Keratinocyte (primary cell): ENCODE results near the gene SKAP1. TPM values are rescaled to one million over a fixed set of nuclear protein-coding genes. Genes with fewer than 3 reads are reported as not detected.

Source experiments
- DNase-seq: peaks from one replicate; pipeline ENCODE4 v3.0.0-alpha.2; 2011; ENCODE audit warnings: low read depth, missing footprints, low spot score
- FAIRE-seq: peaks from 2 replicates; lab custom pipeline; 2011; peaks lifted over from hg19 to GRCh38; lab: Jason Lieb, UNC
- H2AFZ ChIP-seq: 2 replicates; pipeline ENCODE4 v1.6.0; 2012; ENCODE audit warnings: low read length, control low read depth, inconsistent platforms; ENCODE audit not compliant: control insufficient read depth
- H3K27ac ChIP-seq: 2 replicates; pipeline ENCODE4 v1.5.1; 2011; ENCODE audit warnings: low read length; ENCODE audit not compliant: control insufficient read depth, insufficient read depth
- H3K27me3 ChIP-seq: 3 replicates; pipeline ENCODE4 v1.6.0; 2011; ENCODE audit warnings: low read length; ENCODE audit not compliant: control insufficient read depth, insufficient read depth; ENCODE audit errors: extremely low read depth
- H3K36me3 ChIP-seq, 2 experiments: 2 replicates in 1 of 2; 3 replicates in 1 of 2; pipeline ENCODE4 v1.5.1; 2011; ENCODE audit warnings: low read length in 2 of 2, mild to moderate bottlenecking in 1 of 2; ENCODE audit not compliant: control insufficient read depth in 2 of 2, insufficient read depth in 2 of 2; ENCODE audit errors: extremely low read depth in 1 of 2
- H3K4me1 ChIP-seq: 3 replicates; pipeline ENCODE4 v1.5.1; 2011; ENCODE audit warnings: low read length; ENCODE audit not compliant: control insufficient read depth, insufficient read depth; ENCODE audit errors: extremely low read depth
- H3K4me2 ChIP-seq: 3 replicates; pipeline ENCODE4 v1.6.0; 2011; ENCODE audit warnings: low read depth, low read length; ENCODE audit not compliant: control insufficient read depth, insufficient read depth; ENCODE audit errors: extremely low read depth
- H3K4me3 ChIP-seq, 3 experiments: fragments of 200-600 bp in 1 of 3; sonication (generic) in 1 of 3; 2 replicates in 2 of 3; 3 replicates in 1 of 3; pipeline ENCODE4 v1.5.1; 2011 to 2016; ENCODE audit warnings: low read length in 3 of 3, mild to moderate bottlenecking in 3 of 3, control low read depth in 2 of 3, inconsistent platforms in 1 of 3, low read depth in 1 of 3, mixed read lengths in 1 of 3, mixed run types in 1 of 3, moderate library complexity in 1 of 3; ENCODE audit not compliant: control insufficient read depth in 2 of 3, insufficient read depth in 2 of 3; ENCODE audit errors: extremely low read depth in 1 of 3
- H3K79me2 ChIP-seq: 2 replicates; pipeline ENCODE4 v1.6.0; 2012; ENCODE audit warnings: low read length; ENCODE audit not compliant: control insufficient read depth, insufficient read depth
- H3K9ac ChIP-seq: 3 replicates; pipeline ENCODE4 v1.6.0; 2011; ENCODE audit warnings: low read length; ENCODE audit not compliant: control insufficient read depth, insufficient read depth; ENCODE audit errors: extremely low read depth
- H3K9me1 ChIP-seq: 3 replicates; pipeline ENCODE4 v1.6.0; 2011; ENCODE audit warnings: low read length; ENCODE audit not compliant: control insufficient read depth, insufficient read depth; ENCODE audit errors: extremely low read depth
- H3K9me3 ChIP-seq: 2 replicates; pipeline ENCODE4 v1.5.1; 2012; ENCODE audit warnings: low read depth, low read length; ENCODE audit not compliant: control insufficient read depth
- H4K20me1 ChIP-seq: 3 replicates; pipeline ENCODE4 v1.6.0; 2011; ENCODE audit warnings: low read length; ENCODE audit not compliant: control insufficient read depth, insufficient read depth; ENCODE audit errors: extremely low read depth
- EZH2 ChIP-seq: IDR thresholded peaks from one replicate; pipeline ENCODE4 v1.6.1; 2012; ENCODE audit warnings: inconsistent platforms, mild to moderate bottlenecking, low read length, moderate library complexity
- dilution Hi-C: fragments of 300-500 bp; cut with MboI; formaldehyde crosslinking; loops from one replicate; pipeline ENCODE4 v1.7.0; 2020; ENCODE audit warnings: low sequenced_read_pairs; ENCODE audit not compliant: extremely low pct_ligation_motif_present
- polyA plus RNA-seq, 5 experiments: library from polyadenylated mRNA; depleted of rRNA in 3 of 5; stranded (reverse) in 3 of 5; stranded (forward) in 1 of 5; unstranded in 1 of 5; fragments of >200 nt; gene quantifications; 1 replicate in 1 of 5; 2 replicates in 3 of 5; 3 replicates in 1 of 5; pipeline versions ENCODE4 v1.2.1 to v1.2.3, GENCODE V29; 2011 to 2012; ENCODE audit warnings: missing spikeins in 2 of 5, low read depth in 1 of 5, low replicate concordance in 1 of 5
- TF ChIP-seq, protein P1 (sequence below), 3 experiments: IDR thresholded peaks in 1 of 3; conservative IDR thresholded peaks in 1 of 3; optimal IDR thresholded peaks in 1 of 3; 2 replicates in 2 of 3; 3 replicates in 1 of 3; pipeline versions ENCODE3 to v1.5.1; 2011; ENCODE audit warnings: low read length in 3 of 3, mild to moderate bottlenecking in 3 of 3, moderate library complexity in 2 of 3, control low read depth in 1 of 3, inconsistent platforms in 1 of 3; ENCODE audit not compliant: insufficient read depth in 2 of 3; ENCODE audit errors: extremely low read depth in 1 of 3

Gene SKAP1
- polyA plus RNA-seq, 1 donor (not counting 4 experiments of a cell fraction or from before 2014, with no cell fraction given), result not detected

DNA sequence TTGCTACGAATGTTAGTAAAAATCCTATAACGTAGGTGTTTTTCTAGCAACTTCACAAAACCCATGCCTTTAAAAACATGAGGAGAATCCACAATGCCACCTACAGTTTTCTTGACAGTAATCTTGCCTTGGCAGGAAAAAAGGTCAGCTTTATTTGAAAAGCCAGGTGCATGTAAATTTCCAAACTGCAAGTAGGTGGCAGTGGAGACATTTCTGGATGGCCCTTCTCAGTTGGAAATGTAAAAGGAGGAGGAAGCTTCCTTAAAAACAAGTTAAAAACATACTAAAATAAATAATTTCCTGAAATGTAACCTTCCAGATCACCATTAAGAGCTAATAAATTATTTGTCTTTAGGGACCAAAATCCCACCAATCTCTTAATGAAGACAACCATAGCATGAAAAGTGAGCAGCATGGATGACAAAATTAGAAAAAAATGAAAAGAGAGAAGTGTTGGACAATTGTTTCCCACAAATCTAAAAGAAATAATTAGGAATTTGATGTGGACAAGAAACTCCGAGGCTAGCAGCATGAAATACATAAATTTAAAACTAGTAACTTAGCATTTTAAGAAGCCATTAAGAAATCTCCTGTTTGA, 170.2 kb downstream of the SKAP1 start:
- no peaks in the 10 kb centered on the region for H3K9me1 ChIP-seq
- FAIRE-seq, result peak; percentile 88
- H2AFZ ChIP-seq, result no peak overlapping the region
- H3K27me3 ChIP-seq, result no peaks in the 10 kb centered on the region
- no peaks in the 10 kb centered on the region for H3K9me3 ChIP-seq
- H3K36me3 ChIP-seq, result no peaks in the 10 kb centered on the region
- dilution Hi-C loops, result no loop called here
- H3K4me1 ChIP-seq, result no peaks in the 10 kb centered on the region
- no peak overlapping the region for H3K4me3 ChIP-seq
- H3K9ac ChIP-seq, result no peak overlapping the region
- TF ChIP-seq, protein P1, sequence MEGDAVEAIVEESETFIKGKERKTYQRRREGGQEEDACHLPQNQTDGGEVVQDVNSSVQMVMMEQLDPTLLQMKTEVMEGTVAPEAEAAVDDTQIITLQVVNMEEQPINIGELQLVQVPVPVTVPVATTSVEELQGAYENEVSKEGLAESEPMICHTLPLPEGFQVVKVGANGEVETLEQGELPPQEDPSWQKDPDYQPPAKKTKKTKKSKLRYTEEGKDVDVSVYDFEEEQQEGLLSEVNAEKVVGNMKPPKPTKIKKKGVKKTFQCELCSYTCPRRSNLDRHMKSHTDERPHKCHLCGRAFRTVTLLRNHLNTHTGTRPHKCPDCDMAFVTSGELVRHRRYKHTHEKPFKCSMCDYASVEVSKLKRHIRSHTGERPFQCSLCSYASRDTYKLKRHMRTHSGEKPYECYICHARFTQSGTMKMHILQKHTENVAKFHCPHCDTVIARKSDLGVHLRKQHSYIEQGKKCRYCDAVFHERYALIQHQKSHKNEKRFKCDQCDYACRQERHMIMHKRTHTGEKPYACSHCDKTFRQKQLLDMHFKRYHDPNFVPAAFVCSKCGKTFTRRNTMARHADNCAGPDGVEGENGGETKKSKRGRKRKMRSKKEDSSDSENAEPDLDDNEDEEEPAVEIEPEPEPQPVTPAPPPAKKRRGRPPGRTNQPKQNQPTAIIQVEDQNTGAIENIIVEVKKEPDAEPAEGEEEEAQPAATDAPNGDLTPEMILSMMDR (optimal IDR thresholded peaks at IDR 0.05 in 1 of 3, IDR thresholded peaks at IDR 0.05 in 1 of 3, conservative IDR thresholded peaks at IDR 0.05 in 1 of 3; ENCODE audit: extremely low read depth in 1 of 3, insufficient read depth in 2 of 3, low read length in 3 of 3), result peak; percentile 44 to 66 (median 60)
- no peak for TF ChIP-seq EZH2
- H3K79me2 ChIP-seq, result no peaks in the 10 kb centered on the region
- no peaks in the 10 kb centered on the region for H4K20me1 ChIP-seq
- no peak for DNase-seq
- no peak overlapping the region for H3K4me2 ChIP-seq
- H3K27ac ChIP-seq, result no peak overlapping the region

DNA sequence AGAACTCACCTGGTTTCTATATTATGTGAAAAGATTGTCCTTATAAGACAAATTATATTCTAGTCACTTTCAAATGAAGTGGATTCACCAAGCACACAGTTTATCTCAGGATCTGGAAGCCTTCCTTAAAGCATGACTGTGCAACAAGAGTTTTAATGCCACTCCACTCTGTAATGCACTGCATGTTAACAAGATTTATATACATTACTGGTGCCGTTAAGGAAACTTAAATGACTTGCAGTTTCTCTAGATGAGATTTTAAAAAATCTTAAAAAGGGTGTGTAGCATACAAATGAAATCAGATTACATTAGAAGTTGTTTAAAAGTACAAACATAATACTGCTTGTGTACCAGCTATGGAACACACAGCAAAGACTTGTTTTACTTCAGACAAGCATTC, 171.7 kb downstream of the SKAP1 start:
- dilution Hi-C loops, result no loop called here
- Histone ChIP-seq H3K4me2 (no peak overlapping the region), H2AFZ (no peak overlapping the region), H3K4me1 (no peaks in the 10 kb centered on the region), H4K20me1 (no peaks in the 10 kb centered on the region), H3K4me3 (no peak overlapping the region), H3K9me3 (no peaks in the 10 kb centered on the region), H3K9me1 (no peaks in the 10 kb centered on the region), H3K79me2 (no peaks in the 10 kb centered on the region), H3K9ac (no peak overlapping the region), H3K27me3 (no peaks in the 10 kb centered on the region), H3K36me3 (no peaks in the 10 kb centered on the region), H3K27ac (no peak overlapping the region)
- DNase-seq, result no peak
- FAIRE-seq, result no peak
- TF ChIP-seq EZH2, result no peak
- TF ChIP-seq, protein P1 (optimal IDR thresholded peaks at IDR 0.05 in 1 of 3, IDR thresholded peaks at IDR 0.05 in 1 of 3, conservative IDR thresholded peaks at IDR 0.05 in 1 of 3; ENCODE audit: extremely low read depth in 1 of 3, insufficient read depth in 2 of 3, low read length in 3 of 3), result no peak
